HEK293T (cell line): ENCODE measurements around the gene BRD7.

Source experiments
- ELF4 ChIP-seq: fragments of 450-650 bp; IDR thresholded peaks from 2 replicates; pipeline ENCODE4 v1.6.1; 2017; ENCODE audit warnings: antibody characterized with exemption
- FOXM1 ChIP-seq: fragments of 450-650 bp; IDR thresholded peaks from 2 replicates; pipeline ENCODE4 v1.6.1; 2017; ENCODE audit warnings: mild to moderate bottlenecking, borderline replicate concordance
- SP1 ChIP-seq: fragments of 450-650 bp; IDR thresholded peaks from 2 replicates; pipeline ENCODE4 v1.6.1; 2017
- TARDBP ChIP-seq: fragments of 450-650 bp; IDR thresholded peaks from 2 replicates; pipeline ENCODE4 v1.6.1; 2016

GRCh38 chr16:50294955-50295354, 73.8 kb downstream of the BRD7 start:
- TF ChIP-seq FOXM1 (no peak), SP1 (no peak), ELF4 (no peak), TARDBP (no peak)
